ENCODE results near the gene DIPK1B.
"Not testable (repeated sequence)": the region's sequence is repeated elsewhere in the genome, so short reads cannot be mapped to it uniquely, and the experiment has no call there.

DIPK1B gene

GRCh38 chr9:136695955-136696354, 16.4 kb upstream of the DIPK1B start:
- Histone ChIP-seq H3K36me3 (ENCODE audit: control insufficient read depth in 2 of 2, insufficient read depth in 2 of 2, low read length in 2 of 2) (no peaks in the 10 kb centered on the region), H3K4me1 (ENCODE audit: control insufficient read depth, insufficient read depth, low read length) (peaks cover 4% of the 10 kb centered on the region), H3K27me3 (ENCODE audit: control insufficient read depth in 1 of 2, insufficient read depth in 2 of 2, low read length in 2 of 2) (peaks cover under 1 to 2% of the 10 kb centered on the region in 2 donors), H3K27ac (ENCODE audit: low read length) (no peak overlapping the region), H3K4me3 (ENCODE audit: low read length in 2 of 2) (no peak overlapping the region), H3K9me3 (ENCODE audit: control insufficient read depth in 2 of 2, low read length in 2 of 2) (no peaks in the 10 kb centered on the region), H3K9ac (ENCODE audit: low read length in 2 of 2) (no peak overlapping the region)

GRCh38 chr9:136696502-136696901, 15.9 kb upstream of the DIPK1B start:
- H3K9ac ChIP-seq (ENCODE audit: low read length in 2 of 2) = no peak overlapping the region
- no peaks in the 10 kb centered on the region for H3K36me3 ChIP-seq (ENCODE audit: control insufficient read depth in 2 of 2, insufficient read depth in 2 of 2, low read length in 2 of 2)
- no peaks in the 10 kb centered on the region for H3K9me3 ChIP-seq (ENCODE audit: control insufficient read depth in 2 of 2, low read length in 2 of 2)
- H3K27me3 ChIP-seq (ENCODE audit: control insufficient read depth in 1 of 2, insufficient read depth in 2 of 2, low read length in 2 of 2) = peaks cover 5 to 6% of the 10 kb centered on the region in 2 donors
- H3K27ac ChIP-seq (ENCODE audit: low read length) = no peak overlapping the region
- no peak overlapping the region for H3K4me3 ChIP-seq (ENCODE audit: low read length in 2 of 2)
- H3K4me1 ChIP-seq (ENCODE audit: control insufficient read depth, insufficient read depth, low read length) = peaks cover 4% of the 10 kb centered on the region

GRCh38 chr9:136697146-136697820, 15.1 kb upstream of the DIPK1B start:
- Histone ChIP-seq H3K36me3 (ENCODE audit: control insufficient read depth in 2 of 2, insufficient read depth in 2 of 2, low read length in 2 of 2) (no peaks in the 10 kb centered on the region), H3K4me1 (ENCODE audit: control insufficient read depth, insufficient read depth, low read length) (peaks cover 4% of the 10 kb centered on the region), H3K9me3 (ENCODE audit: control insufficient read depth in 2 of 2, low read length in 2 of 2) (no peaks in the 10 kb centered on the region), H3K27me3 (ENCODE audit: control insufficient read depth in 1 of 2, insufficient read depth in 2 of 2, low read length in 2 of 2) (peaks cover 5 to 7% of the 10 kb centered on the region in 2 donors), H3K27ac (ENCODE audit: low read length) (no peak overlapping the region), H3K4me3 (ENCODE audit: low read length in 2 of 2) (no peak overlapping the region), H3K9ac (ENCODE audit: low read length in 2 of 2) (no peak overlapping the region)

- peaks cover 5 to 7% of the 10 kb centered on the region in 2 donors for H3K27me3 ChIP-seq (ENCODE audit: control insufficient read depth in 1 of 2, insufficient read depth in 2 of 2, low read length in 2 of 2)
- no peak overlapping the region for H3K9ac ChIP-seq (ENCODE audit: low read length in 2 of 2)
Observed at GRCh38 chr9:136697821-136698526, 14.4 kb upstream of the DIPK1B start.

GRCh38 chr9:136698635-136699246, 13.6 kb upstream of the DIPK1B start:
- Histone ChIP-seq H3K27ac (ENCODE audit: low read length) (no peak overlapping the region), H3K27me3 (ENCODE audit: control insufficient read depth in 1 of 2, insufficient read depth in 2 of 2, low read length in 2 of 2) (peaks cover 5 to 7% of the 10 kb centered on the region in 2 donors), H3K9me3 (ENCODE audit: control insufficient read depth in 2 of 2, low read length in 2 of 2) (no peaks in the 10 kb centered on the region), H3K4me1 (ENCODE audit: control insufficient read depth, insufficient read depth, low read length) (peaks cover 4% of the 10 kb centered on the region), H3K36me3 (ENCODE audit: control insufficient read depth in 2 of 2, insufficient read depth in 2 of 2, low read length in 2 of 2) (no peaks in the 10 kb centered on the region), H3K9ac (ENCODE audit: low read length in 2 of 2) (no peak overlapping the region), H3K4me3 (ENCODE audit: low read length in 2 of 2) (no peak overlapping the region)

More at GRCh38 chr9:136697821-136698526, 14.4 kb upstream of the DIPK1B start:
- Histone ChIP-seq H3K9me3 (ENCODE audit: control insufficient read depth in 2 of 2, low read length in 2 of 2) (no peaks in the 10 kb centered on the region), H3K4me3 (ENCODE audit: low read length in 2 of 2) (no peak overlapping the region), H3K27ac (ENCODE audit: low read length) (no peak overlapping the region), H3K4me1 (ENCODE audit: control insufficient read depth, insufficient read depth, low read length) (peaks cover 4% of the 10 kb centered on the region), H3K36me3 (ENCODE audit: control insufficient read depth in 2 of 2, insufficient read depth in 2 of 2, low read length in 2 of 2) (no peaks in the 10 kb centered on the region)

- H3K4me1 ChIP-seq (ENCODE audit: control insufficient read depth, insufficient read depth, low read length) = peaks cover 2% of the 10 kb centered on the region
- no peaks in the 10 kb centered on the region for H3K36me3 ChIP-seq (ENCODE audit: control insufficient read depth in 2 of 2, insufficient read depth in 2 of 2, low read length in 2 of 2)
- H3K4me3 ChIP-seq (ENCODE audit: low read length in 2 of 2) = no peak overlapping the region
- H3K27me3 ChIP-seq (ENCODE audit: control insufficient read depth in 1 of 2, insufficient read depth in 2 of 2, low read length in 2 of 2) = peaks cover 5 to 7% of the 10 kb centered on the region in 2 donors
- H3K9me3 ChIP-seq (ENCODE audit: control insufficient read depth in 2 of 2, low read length in 2 of 2) = no peaks in the 10 kb centered on the region
- no peak overlapping the region for H3K9ac ChIP-seq (ENCODE audit: low read length in 2 of 2)
- H3K27ac ChIP-seq (ENCODE audit: low read length) = no peak overlapping the region
Observed at GRCh38 chr9:136700304-136700703, 12.1 kb upstream of the DIPK1B start.

- Histone ChIP-seq H3K9ac (ENCODE audit: low read length in 2 of 2) (no peak overlapping the region), H3K4me3 (ENCODE audit: low read length in 2 of 2) (no peak overlapping the region), H3K36me3 (ENCODE audit: control insufficient read depth in 2 of 2, insufficient read depth in 2 of 2, low read length in 2 of 2) (no peaks in the 10 kb centered on the region), H3K9me3 (ENCODE audit: control insufficient read depth in 2 of 2, low read length in 2 of 2) (no peaks in the 10 kb centered on the region), H3K27ac (ENCODE audit: low read length) (no peak overlapping the region), H3K4me1 (ENCODE audit: control insufficient read depth, insufficient read depth, low read length) (peaks cover 2% of the 10 kb centered on the region), H3K27me3 (ENCODE audit: control insufficient read depth in 1 of 2, insufficient read depth in 2 of 2, low read length in 2 of 2) (peaks cover 5 to 7% of the 10 kb centered on the region in 2 donors)
Observed at GRCh38 chr9:136700959-136701667, 11.3 kb upstream of the DIPK1B start.

- H3K9me3 ChIP-seq (ENCODE audit: control insufficient read depth in 2 of 2, low read length in 2 of 2) = no peaks in the 10 kb centered on the region
- H3K27ac ChIP-seq (ENCODE audit: low read length) = no peak overlapping the region
- peaks cover 2% of the 10 kb centered on the region for H3K4me1 ChIP-seq (ENCODE audit: control insufficient read depth, insufficient read depth, low read length)
- H3K27me3 ChIP-seq (ENCODE audit: control insufficient read depth in 1 of 2, insufficient read depth in 2 of 2, low read length in 2 of 2) = peaks cover 5 to 7% of the 10 kb centered on the region in 2 donors
- no peak overlapping the region for H3K4me3 ChIP-seq (ENCODE audit: low read length in 2 of 2)
- no peak overlapping the region for H3K9ac ChIP-seq (ENCODE audit: low read length in 2 of 2)
- H3K36me3 ChIP-seq (ENCODE audit: control insufficient read depth in 2 of 2, insufficient read depth in 2 of 2, low read length in 2 of 2) = no peaks in the 10 kb centered on the region
Observed at GRCh38 chr9:136701668-136702053, 10.7 kb upstream of the DIPK1B start.

- Histone ChIP-seq H3K4me3 (ENCODE audit: low read length in 2 of 2) (no peak overlapping the region), H3K27me3 (ENCODE audit: control insufficient read depth in 1 of 2, insufficient read depth in 2 of 2, low read length in 2 of 2) (peaks cover 5 to 7% of the 10 kb centered on the region in 2 donors), H3K36me3 (ENCODE audit: control insufficient read depth in 2 of 2, insufficient read depth in 2 of 2, low read length in 2 of 2) (no peaks in the 10 kb centered on the region), H3K4me1 (ENCODE audit: control insufficient read depth, insufficient read depth, low read length) (peaks cover 2% of the 10 kb centered on the region), H3K27ac (ENCODE audit: low read length) (no peak overlapping the region), H3K9ac (ENCODE audit: low read length in 2 of 2) (no peak overlapping the region), H3K9me3 (ENCODE audit: control insufficient read depth in 2 of 2, low read length in 2 of 2) (no peaks in the 10 kb centered on the region)
Observed at GRCh38 chr9:136703276-136703860, 9.0 kb upstream of the DIPK1B start.

- H3K36me3 ChIP-seq (ENCODE audit: control insufficient read depth in 2 of 2, insufficient read depth in 2 of 2, low read length in 2 of 2); H3K4me1 ChIP-seq (ENCODE audit: control insufficient read depth, insufficient read depth, low read length); H3K4me3 ChIP-seq (ENCODE audit: low read length in 2 of 2); H3K9ac ChIP-seq (ENCODE audit: low read length in 2 of 2); H3K27me3 ChIP-seq (ENCODE audit: control insufficient read depth in 1 of 2, insufficient read depth in 2 of 2, low read length in 2 of 2); H3K27ac ChIP-seq (ENCODE audit: low read length); H3K9me3 ChIP-seq (ENCODE audit: control insufficient read depth in 2 of 2, low read length in 2 of 2): not testable (repeated sequence)
Observed at GRCh38 chr9:136704741-136705140, 7.6 kb upstream of the DIPK1B start.
